ENCODE data around the gene ATE1.
"Not testable (repeated sequence)": the region's sequence is repeated elsewhere in the genome, so short reads cannot be mapped to it uniquely, and the experiment has no call there.

Gene ATE1

GRCh38 chr10:121702351-121703320 lies 225.2 kb downstream of the ATE1 start:
- in situ Hi-C loops (cut with HindIII; ENCODE audit: low sequenced_read_pairs) = no loop called here

- in situ Hi-C loops (cut with HindIII; ENCODE audit: low sequenced_read_pairs) = no loop called here
Observed at GRCh38 chr10:121700416-121700815, 227.4 kb downstream of the ATE1 start.

- in situ Hi-C loops (cut with HindIII; ENCODE audit: low sequenced_read_pairs) = not testable (repeated sequence)
Observed at GRCh38 chr10:121699703-121700102, 228.1 kb downstream of the ATE1 start.

GRCh38 chr10:121698902-121699301 lies 228.9 kb downstream of the ATE1 start:
- in situ Hi-C loops (cut with HindIII; ENCODE audit: low sequenced_read_pairs) = no loop called here

- in situ Hi-C loops (cut with HindIII; ENCODE audit: low sequenced_read_pairs) = no loop called here
Observed at GRCh38 chr10:121698336-121698735, 229.5 kb downstream of the ATE1 start.

GRCh38 chr10:121696854-121697253 lies 231.0 kb downstream of the ATE1 start:
- in situ Hi-C loops (cut with HindIII; ENCODE audit: low sequenced_read_pairs) = no loop called here

- in situ Hi-C loops (cut with HindIII; ENCODE audit: low sequenced_read_pairs) = no loop called here
Observed at GRCh38 chr10:121695731-121696464, 231.9 kb downstream of the ATE1 start.

- in situ Hi-C loops (cut with HindIII; ENCODE audit: low sequenced_read_pairs) = no loop called here
Observed at GRCh38 chr10:121694966-121695643, 232.7 kb downstream of the ATE1 start.

- in situ Hi-C loops (cut with HindIII; ENCODE audit: low sequenced_read_pairs) = no loop called here
Observed at GRCh38 chr10:121694327-121694965, 233.4 kb downstream of the ATE1 start.

GRCh38 chr10:121692626-121693025 lies 235.2 kb downstream of the ATE1 start:
- in situ Hi-C loops (cut with HindIII; ENCODE audit: low sequenced_read_pairs) = no loop called here

- in situ Hi-C loops (cut with HindIII; ENCODE audit: low sequenced_read_pairs) = no loop called here
Observed at GRCh38 chr10:121690970-121691369, 236.9 kb downstream of the ATE1 start.
